T-helper 1 cell treated with Interleukin-12 subunit alpha and Interleukin-12 subunit beta and Interleukin-4 antibody, amounts not matched to agents 30 ng/mL and 1 ng/mL, for 36 hours (primary cell): Measurements from ENCODE around the gene PODXL2. TPM values are rescaled to one million over a fixed set of nuclear protein-coding genes. Genes with fewer than 3 reads are reported as not detected.

Experiments
- intact Hi-C: fragments of 100-400 bp; cut with micrococcal nuclease; formaldehyde crosslinking; loops from one replicate; pipeline ENCODE4 v1.15.1; 2024
- total RNA-seq: library from RNA; stranded (reverse); gene quantifications from 2 replicates; pipeline ENCODE4 v1.2.3, GENCODE V29; 2022

The PODXL2 gene
- total RNA-seq, 1 donor from 2014 or later: 3.8 TPM

GRCh38 chr3:127625821-127626220 is 3.2 kb upstream of the PODXL2 start:
- intact Hi-C loops: no loop called here

GRCh38 chr3:127628426-127628787 is 578 bp upstream of the PODXL2 start:
- intact Hi-C loops: loop anchor here (1.0 to 2.0 kb wide), 2 partner anchors 30 to 38 kb away; partner anchors contain the start of genes MCM2 and TPRA1

- intact Hi-C loops: loop anchor here (1.0 to 2.0 kb wide), 3 partner anchors 8 to 43 kb away; partner anchors contain the start of genes ABTB1 and TPRA1
Observed at GRCh38 chr3:127629467-127630403, 750 bp downstream of the PODXL2 start.

- intact Hi-C loops: no loop called here
Observed at GRCh38 chr3:127630811-127631714, 2.1 kb downstream of the PODXL2 start.

GRCh38 chr3:127632035-127632820 is 3.2 kb downstream of the PODXL2 start:
- intact Hi-C loops: no loop called here

- intact Hi-C loops: no loop called here
Observed at GRCh38 chr3:127634653-127635052, 5.7 kb downstream of the PODXL2 start.

- intact Hi-C loops: loop anchor here (1.0 kb wide), 5 partner anchors 8 to 415 kb away; partner anchors contain the start of genes ABTB1, MCM2, PODXL2 and SEC61A1
Observed at GRCh38 chr3:127637546-127637945, 8.6 kb downstream of the PODXL2 start.

- intact Hi-C loops: loop anchor here (1.0 kb wide), 5 partner anchors 9 to 414 kb away; partner anchors contain the start of genes ABTB1, MCM2, PODXL2 and SEC61A1
Observed at GRCh38 chr3:127637971-127638370, 9.0 kb downstream of the PODXL2 start.

GRCh38 chr3:127639173-127640041 is 10.4 kb downstream of the PODXL2 start:
- intact Hi-C loops: no loop called here

- intact Hi-C loops: no loop called here
Observed at GRCh38 chr3:127640042-127640355, 11.0 kb downstream of the PODXL2 start.

GRCh38 chr3:127644641-127645370 is 15.8 kb downstream of the PODXL2 start:
- intact Hi-C loops: no loop called here

- intact Hi-C loops: no loop called here
Observed at GRCh38 chr3:127645371-127646015, 16.5 kb downstream of the PODXL2 start.

- intact Hi-C loops: no loop called here
Observed at GRCh38 chr3:127646501-127647046, 17.6 kb downstream of the PODXL2 start.

GRCh38 chr3:127647166-127647844 is 18.3 kb downstream of the PODXL2 start:
- intact Hi-C loops: no loop called here

- intact Hi-C loops: no loop called here
Observed at GRCh38 chr3:127647845-127648204, 18.8 kb downstream of the PODXL2 start.

- intact Hi-C loops: loop anchor here (5.0 kb wide), 1 partner anchor 482 kb away; no protein-coding TSS in a partner anchor
Observed at GRCh38 chr3:127650236-127650635, 21.3 kb downstream of the PODXL2 start.

- intact Hi-C loops: loop anchor here (1.0 to 5.0 kb wide), 4 partner anchors 43 to 481 kb away; no protein-coding TSS in a partner anchor
Observed at GRCh38 chr3:127651516-127652172, 22.7 kb downstream of the PODXL2 start.
